ENCODE data around the gene PPM1B. TPM values are rescaled to one million over a fixed set of nuclear protein-coding genes. Genes with fewer than 3 reads are reported as not detected.
"Not testable (repeated sequence)": the region's sequence is repeated elsewhere in the genome, so short reads cannot be mapped to it uniquely, and the experiment has no call there.

Gene PPM1B
- total and polyA plus RNA-seq, 2 of the 4 experiments (the other 2 are of a cell fraction), result 13.4 to 14.7 TPM

DNA sequence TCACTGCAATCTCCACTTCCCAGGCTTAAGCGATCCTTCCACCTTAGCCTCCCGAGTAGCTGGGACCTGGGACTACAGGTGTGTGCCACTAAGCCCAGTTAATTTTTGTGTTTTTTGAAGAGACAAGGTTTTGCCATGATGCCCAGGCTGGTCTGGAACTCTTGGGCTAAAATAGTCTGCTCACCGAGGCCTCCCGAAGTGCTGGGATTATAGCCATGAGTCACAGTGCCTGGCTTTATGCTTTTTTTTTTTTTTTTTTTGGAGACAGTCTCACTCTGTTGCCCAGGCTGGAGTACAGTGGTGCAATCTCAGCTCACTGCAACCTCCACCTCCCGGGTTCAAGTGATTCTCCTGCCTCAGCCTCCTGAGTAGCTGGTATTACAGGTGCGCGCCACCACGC is 39.0 kb downstream of the PPM1B start:
- POLR2A ChIA-PET (ENCODE audit: unreplicated experiment); H2BK5ac ChIP-seq (ENCODE audit: low read depth, low read length, poor library complexity, severe bottlenecking); H3K27me3 ChIP-seq (ENCODE audit: control insufficient read depth, insufficient read depth, low read length); H4K5ac ChIP-seq (ENCODE audit: low read depth, low read length); H4K20me1 ChIP-seq (ENCODE audit: insufficient read depth, low read length); H2BK120ac ChIP-seq (ENCODE audit: low read depth, low read length); H2AK5ac ChIP-seq (ENCODE audit: low read depth, low read length); H3K18ac ChIP-seq (ENCODE audit: low read depth, low read length); H3K36me3 ChIP-seq (ENCODE audit: control insufficient read depth, insufficient read depth, low read length); H3K27ac ChIP-seq (ENCODE audit: insufficient read depth, low read length); H3K9me3 ChIP-seq (ENCODE audit: control insufficient read depth, insufficient read depth, low read length); intact Hi-C loops (cut with micrococcal nuclease); H3K23ac ChIP-seq (ENCODE audit: low read depth, low read length); H2AK9ac ChIP-seq (replicated peaks; ENCODE audit: low read depth, low read length, poor library complexity); H4K91ac ChIP-seq (ENCODE audit: insufficient read depth, low read depth, low read length); H3K9ac ChIP-seq (ENCODE audit: low read depth, low read length); H3K4me1 ChIP-seq (ENCODE audit: control insufficient read depth, insufficient read depth, low read length); H2BK15ac ChIP-seq (ENCODE audit: low read depth, low read length); H4K8ac ChIP-seq (ENCODE audit: low read depth in 2 of 2, low read length in 2 of 2); H3K9me1 ChIP-seq (ENCODE audit: insufficient read depth, low read length); CTCF ChIA-PET; BruUV-seq (replicated peaks); in situ Hi-C loops (cut with MboI; ENCODE audit: low sequenced_read_pairs); H2AFZ ChIP-seq (replicated peaks; ENCODE audit: low read length, poor library complexity); DNase-seq; H3K4me3 ChIP-seq (ENCODE audit: insufficient read depth, low read depth, low read length); H3K56ac ChIP-seq (ENCODE audit: extremely low read depth, insufficient read depth, low read length); H2BK20ac ChIP-seq (ENCODE audit: low read depth, low read length); H3K4ac ChIP-seq (ENCODE audit: low read depth, low read length); H3K4me2 ChIP-seq (ENCODE audit: low read depth, low read length); ATAC-seq (ENCODE audit: low read depth); dilution Hi-C loops (cut with HindIII; ENCODE audit: low sequenced_read_pairs, unreplicated experiment); H3K14ac ChIP-seq (replicated peaks; ENCODE audit: low read depth, low read length): not testable (repeated sequence)
- peaks cover 14 to 15% of the 10 kb centered on the region in 2 experiments for H3K79me1 ChIP-seq (ENCODE audit: low read depth in 1 of 2, low read length in 2 of 2)
- WGBS, 2 experiments (ENCODE audit: extremely low coverage in 2 of 2, insufficient read length in 1 of 2), result no CpG with 5 or more reads among the region's 8 CpGs

All from IMR-90 (cell line).